ENCODE data around the gene GRID1.

GRCh38 chr10:86363184-86363832 is 3.3 kb downstream of the GRID1 start:
- no peak for TF ChIP-seq EZH2phosphoT487 (IDR thresholded peaks at IDR 0.05; ENCODE audit: low read length)
- no peak for TF ChIP-seq CTCF (IDR thresholded peaks at IDR 0.05; ENCODE audit: low read length)
- TF ChIP-seq EZH2 (optimal IDR thresholded peaks at IDR 0.05; ENCODE audit: low read depth, low read length): no peak
